ENCODE results near the gene TTYH3.
A peak's percentile ranks its signal among the peaks of the same experiment; 100 is the strongest.

- TF ChIP-seq CTCF (IDR thresholded peaks at IDR 0.05 in 8 of 11, conservative IDR thresholded peaks at IDR 0.05 in 3 of 11), result peak in 7 of 11 experiments; percentile 29 to 55 (median 48)
- TF ChIP-seq POLR2A (IDR thresholded peaks at IDR 0.05), result no peak
Measured at GRCh38 chr7:2643386-2644219, 11.8 kb downstream of the TTYH3 start.

All from spleen (tissue), 7 donors.